PC-3 (cell line): Measurements from ENCODE around the gene INSL6. TPM values are rescaled to one million over a fixed set of nuclear protein-coding genes. Genes with fewer than 3 reads are reported as not detected.

Source experiments
- ATAC-seq: fragments of 200-7000 bp; cut with Tn5 transposase; 2 replicates; pipeline ENCODE4 v1.9.1; 2020; ENCODE audit warnings: mild to moderate bottlenecking, moderate library complexity
- Bru-seq: library from RNA; stranded (reverse); fragments of 400-500 nt; gene quantifications from one replicate; lab custom pipeline; 2021; lab: Mats Ljungman, UMichigan
- BruChase-seq, 2 experiments: library from RNA; stranded (reverse); fragments of 400-500 nt; gene quantifications; one replicate each; lab custom pipeline; 2021; lab: Mats Ljungman, UMichigan
- BruUV-seq: library from RNA; stranded (reverse); fragments of 400-500 nt; replicated peaks from 2 replicates; lab custom pipeline; 2021; lab: Mats Ljungman, UMichigan
- CTCF ChIA-PET: fragments of 300-600 bp; sonication (Branson Sonifier 250); formaldehyde crosslinking; loops from one replicate; lab custom pipeline; 2022; ENCODE audit warnings: antibody characterized with exemption; lab: Charles Lee
- POLR2A ChIA-PET: fragments of 300-600 bp; sonication (Branson Sonifier 250); formaldehyde crosslinking; loops from one replicate; lab custom pipeline; 2022; ENCODE audit warnings: antibody characterized with exemption; ENCODE audit not compliant: unreplicated experiment; lab: Charles Lee
- DNase-seq: peaks from one replicate; pipeline ENCODE4 v3.0.0-alpha.2; 2015
- H2AFZ ChIP-seq: fragments of 300-600 bp; sonication (generic); 2 replicates; pipeline ENCODE4 v1.6.0; 2016; ENCODE audit warnings: antibody characterized with exemption, low read length
- H3F3A ChIP-seq: fragments of 300-600 bp; sonication (generic); one replicate; pipeline ENCODE4 v1.6.0; 2017; ENCODE audit warnings: antibody characterized with exemption, low read length, control low read depth, mild to moderate bottlenecking; ENCODE audit not compliant: unreplicated experiment
- H3K27ac ChIP-seq: fragments of 300-600 bp; sonication (generic); 2 replicates; pipeline ENCODE4 v1.5.1; 2016; ENCODE audit warnings: mild to moderate bottlenecking, low read length
- H3K27me3 ChIP-seq: fragments of 300-600 bp; sonication (generic); 2 replicates; pipeline ENCODE4 v1.6.1; 2016; ENCODE audit warnings: low read length, mixed read lengths
- H3K36me3 ChIP-seq: fragments of 300-600 bp; sonication (generic); 2 replicates; pipeline ENCODE4 v1.6.1; 2016; ENCODE audit warnings: low read depth, mixed run types, low read length, mixed read lengths
- H3K4me1 ChIP-seq: fragments of 300-600 bp; sonication (generic); 2 replicates; pipeline ENCODE4 v1.5.1; 2016; ENCODE audit warnings: low read length; ENCODE audit not compliant: insufficient read depth
- H3K4me2 ChIP-seq: fragments of 300-600 bp; sonication (generic); 2 replicates; pipeline ENCODE4 v1.6.0; 2016; ENCODE audit warnings: low read length
- H3K4me3 ChIP-seq: fragments of 300-600 bp; sonication (generic); 2 replicates; pipeline ENCODE4 v1.5.1; 2016; ENCODE audit warnings: mild to moderate bottlenecking, low read length, mixed read lengths
- H3K79me2 ChIP-seq: fragments of 300-600 bp; sonication (generic); 2 replicates; pipeline ENCODE4 v1.6.1; 2017; ENCODE audit warnings: low read length, mixed read lengths
- H3K9ac ChIP-seq: fragments of 300-600 bp; sonication (generic); 2 replicates; pipeline ENCODE4 v1.6.0; 2016; ENCODE audit warnings: mild to moderate bottlenecking, low read length
- H3K9me2 ChIP-seq: fragments of 300-600 bp; sonication (generic); replicated peaks from 2 replicates; pipeline ENCODE4 v1.6.1; 2016; ENCODE audit warnings: mixed run types, low read length, mixed read lengths
- H3K9me3 ChIP-seq: fragments of 300-600 bp; sonication (generic); 2 replicates; pipeline ENCODE4 v1.6.1; 2016; ENCODE audit warnings: low read length, mixed read lengths
- H4K20me1 ChIP-seq: fragments of 300-600 bp; sonication (generic); 2 replicates; pipeline ENCODE4 v1.6.1; 2016; ENCODE audit warnings: low read length, mixed read lengths
- EZH2 ChIP-seq: fragments of 300-600 bp; sonication (generic); IDR thresholded peaks from one replicate; pipeline ENCODE4 v1.6.1; 2017; ENCODE audit warnings: antibody characterized with exemption, mild to moderate bottlenecking, low read length; ENCODE audit not compliant: unreplicated experiment
- EZH2phosphoT487 ChIP-seq: fragments of 300-600 bp; sonication (generic); IDR thresholded peaks from 2 replicates; pipeline ENCODE4 v1.6.1; 2018; ENCODE audit warnings: mild to moderate bottlenecking, antibody characterized with exemption, low read length, borderline replicate concordance
- intact Hi-C: fragments of 100-400 bp; cut with micrococcal nuclease; formaldehyde crosslinking; loops from 2 replicates; pipeline ENCODE4 v1.9.0; 2023
- long read RNA-seq: library from polyadenylated mRNA; unstranded; transcript quantifications from one replicate; pipeline ENCODE4 v2.0.0, GENCODE V29; 2021; ENCODE audit not compliant: unreplicated experiment
- total RNA-seq: library from RNA; depleted of rRNA; stranded (reverse); fragments of >200 nt; gene quantifications from 2 replicates; pipeline ENCODE4 v1.2.3, GENCODE V29; 2014; rRNA removed
- TF ChIP-seq, protein P1 (sequence below): fragments of 300-600 bp; sonication (generic); conservative IDR thresholded peaks from 2 replicates; pipeline ENCODE4 v1.5.1; 2017; ENCODE audit warnings: antibody characterized with exemption, low read depth, mild to moderate bottlenecking, low read length

The INSL6 gene, protein sequence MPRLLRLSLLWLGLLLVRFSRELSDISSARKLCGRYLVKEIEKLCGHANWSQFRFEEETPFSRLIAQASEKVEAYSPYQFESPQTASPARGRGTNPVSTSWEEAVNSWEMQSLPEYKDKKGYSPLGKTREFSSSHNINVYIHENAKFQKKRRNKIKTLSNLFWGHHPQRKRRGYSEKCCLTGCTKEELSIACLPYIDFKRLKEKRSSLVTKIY
- total RNA-seq, result not detected in 2 replicates
- Bru-seq, nascent RNA, result percentile 3 among the genes with signal in this experiment
- percentile 1 among the genes with signal in this experiment for BruChase-seq, experiment 1, labeled RNA remaining after a 6-hour chase
- BruChase-seq, experiment 2, labeled RNA remaining after a 2-hour chase, result percentile 1 among the genes with signal in this experiment
- long read RNA-seq, partial matches to known transcripts, result 0 of 2 reads
- long read RNA-seq, other reads (novel, unspliced or antisense), result 2 of 2 reads

DNA sequence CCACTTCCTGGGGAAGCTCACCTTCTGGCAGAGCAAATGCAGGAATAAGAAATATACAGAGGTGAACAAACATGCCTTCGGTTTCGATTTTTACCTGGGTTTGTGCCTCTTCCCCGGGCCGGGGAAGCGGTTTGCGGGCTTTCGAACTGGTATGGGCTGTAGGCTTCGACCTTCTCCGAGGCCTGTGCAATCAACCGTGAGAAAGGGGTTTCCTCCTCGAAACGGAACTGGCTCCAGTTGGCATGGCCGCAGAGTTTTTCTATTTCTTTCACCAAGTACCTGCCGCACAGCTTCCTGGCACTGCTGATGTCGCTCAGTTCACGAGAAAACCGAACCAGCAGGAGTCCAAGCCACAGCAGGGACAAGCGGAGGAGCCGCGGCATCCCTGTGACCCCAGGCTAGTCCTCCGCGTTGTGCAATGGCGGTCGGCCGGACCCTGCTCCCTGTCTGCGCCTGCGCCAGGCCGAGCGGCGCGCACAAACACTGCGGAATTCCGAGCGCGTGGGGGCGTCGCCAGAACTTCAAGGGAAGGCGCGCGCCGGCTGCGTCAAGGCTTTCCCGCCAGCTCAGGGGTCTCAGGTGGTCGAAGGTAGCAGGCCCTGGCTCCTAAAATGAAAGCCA, at the start of gene INSL6:
INSL6 (minus strand) TSS at position 420 of the 621 bp plus-strand sequence; CDS start at position 383, 37 bp downstream.
- ATAC-seq, result no peak
- no TSS peak for BruUV-seq
- ChIA-PET POLR2A (no interaction called here), CTCF (no interaction called here)
- no peak within 1 kb of the TSS; the same call in 1 of the 2 replicates for H2AFZ ChIP-seq
- no peaks in the 10 kb centered on the region for H3K9me3 ChIP-seq
- DNase-seq, result no peak
- H3K36me3 ChIP-seq, result no peaks in the 10 kb centered on the region
- no peaks in the 10 kb centered on the region for H3K27me3 ChIP-seq
- H3K79me2 ChIP-seq, result no peaks in the 10 kb centered on the region
- no peak within 1 kb of the TSS for H3K4me3 ChIP-seq
- intact Hi-C loops, result loop anchor here (5.0 kb wide), 1 partner anchor 77 kb away; no protein-coding TSS in a partner anchor
- no peak within 1 kb of the TSS for H3K27ac ChIP-seq
- no peaks in the 10 kb centered on the region for H3F3A ChIP-seq
- peak within 1 kb of the TSS; percentile 43 for H3K4me2 ChIP-seq
- TF ChIP-seq, protein P1, sequence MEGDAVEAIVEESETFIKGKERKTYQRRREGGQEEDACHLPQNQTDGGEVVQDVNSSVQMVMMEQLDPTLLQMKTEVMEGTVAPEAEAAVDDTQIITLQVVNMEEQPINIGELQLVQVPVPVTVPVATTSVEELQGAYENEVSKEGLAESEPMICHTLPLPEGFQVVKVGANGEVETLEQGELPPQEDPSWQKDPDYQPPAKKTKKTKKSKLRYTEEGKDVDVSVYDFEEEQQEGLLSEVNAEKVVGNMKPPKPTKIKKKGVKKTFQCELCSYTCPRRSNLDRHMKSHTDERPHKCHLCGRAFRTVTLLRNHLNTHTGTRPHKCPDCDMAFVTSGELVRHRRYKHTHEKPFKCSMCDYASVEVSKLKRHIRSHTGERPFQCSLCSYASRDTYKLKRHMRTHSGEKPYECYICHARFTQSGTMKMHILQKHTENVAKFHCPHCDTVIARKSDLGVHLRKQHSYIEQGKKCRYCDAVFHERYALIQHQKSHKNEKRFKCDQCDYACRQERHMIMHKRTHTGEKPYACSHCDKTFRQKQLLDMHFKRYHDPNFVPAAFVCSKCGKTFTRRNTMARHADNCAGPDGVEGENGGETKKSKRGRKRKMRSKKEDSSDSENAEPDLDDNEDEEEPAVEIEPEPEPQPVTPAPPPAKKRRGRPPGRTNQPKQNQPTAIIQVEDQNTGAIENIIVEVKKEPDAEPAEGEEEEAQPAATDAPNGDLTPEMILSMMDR, result no peak
- TF ChIP-seq EZH2phosphoT487 (no peak), EZH2 (no peak)
- H3K9me2 ChIP-seq, result no peaks in the 10 kb centered on the region
- no peaks in the 10 kb centered on the region for H4K20me1 ChIP-seq
- no peak within 1 kb of the TSS for H3K9ac ChIP-seq
- H3K4me1 ChIP-seq, result no peaks in the 10 kb centered on the region

DNA sequence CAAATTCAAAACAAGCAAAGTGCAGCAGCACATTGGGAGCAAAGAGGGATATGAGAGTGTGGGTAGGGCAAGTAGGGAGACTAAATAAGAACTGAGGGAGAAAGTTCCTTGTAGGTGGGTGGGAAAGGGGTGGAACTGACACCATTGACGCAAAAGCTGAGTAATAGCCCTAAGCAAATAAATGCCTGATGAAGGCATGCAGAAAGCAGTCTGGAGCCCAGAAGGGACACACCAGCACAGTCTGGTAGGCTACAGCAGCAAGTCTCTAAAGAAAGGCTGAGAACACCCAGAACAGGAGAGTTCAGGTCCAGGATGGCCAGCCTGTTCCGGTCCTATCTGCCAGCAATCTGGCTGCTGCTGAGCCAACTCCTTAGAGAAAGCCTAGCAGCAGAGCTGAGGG, 45.8 kb upstream of the INSL6 start, which contains the start of gene INSL4:
INSL4 (plus strand) TSS at position 208 of the 400 bp plus-strand sequence; CDS start at position 313, 105 bp downstream.
- peak; percentile 61 for DNase-seq
- H3K36me3 ChIP-seq, result no peaks in the 10 kb centered on the region
- peak within 1 kb of the TSS; percentile 30 for H3K4me2 ChIP-seq
- ATAC-seq, result peak; percentile 64
- CTCF ChIA-PET, result no interaction called here
- intact Hi-C loops, result no loop called here
- TF ChIP-seq, protein P1, result no peak
- no peak for TF ChIP-seq EZH2phosphoT487
- H3K9ac ChIP-seq, result no peak within 1 kb of the TSS
- H3K79me2 ChIP-seq, result no peaks in the 10 kb centered on the region
- no peaks in the 10 kb centered on the region for H3K9me3 ChIP-seq
- H3K4me1 ChIP-seq, result peaks cover 10% of the 10 kb centered on the region; the same call in 1 of the 2 replicates
- no peaks in the 10 kb centered on the region for H3F3A ChIP-seq
- no peaks in the 10 kb centered on the region for H4K20me1 ChIP-seq
- POLR2A ChIA-PET, result no interaction called here
- H3K4me3 ChIP-seq, result no peak within 1 kb of the TSS
- no peak within 1 kb of the TSS for H2AFZ ChIP-seq
- H3K27me3 ChIP-seq, result no peaks in the 10 kb centered on the region
- no TSS peak for BruUV-seq
- peak within 1 kb of the TSS; percentile 37; the same call in 1 of the 2 replicates for H3K27ac ChIP-seq
- H3K9me2 ChIP-seq, result no peaks in the 10 kb centered on the region
